SK-N-MC (cell line): ENCODE results near the gene FUT8.

Experiments
- EZH2 ChIP-seq: fragments of 200-600 bp; sonication (generic); IDR thresholded peaks from one replicate; pipeline ENCODE4 v1.6.1; 2017; ENCODE audit warnings: antibody characterized with exemption
- POLR2AphosphoS5 ChIP-seq: IDR thresholded peaks from 2 replicates; pipeline ENCODE4 v1.6.1; 2012; ENCODE audit warnings: mild to moderate bottlenecking, low read depth, low read length, borderline replicate concordance

DNA sequence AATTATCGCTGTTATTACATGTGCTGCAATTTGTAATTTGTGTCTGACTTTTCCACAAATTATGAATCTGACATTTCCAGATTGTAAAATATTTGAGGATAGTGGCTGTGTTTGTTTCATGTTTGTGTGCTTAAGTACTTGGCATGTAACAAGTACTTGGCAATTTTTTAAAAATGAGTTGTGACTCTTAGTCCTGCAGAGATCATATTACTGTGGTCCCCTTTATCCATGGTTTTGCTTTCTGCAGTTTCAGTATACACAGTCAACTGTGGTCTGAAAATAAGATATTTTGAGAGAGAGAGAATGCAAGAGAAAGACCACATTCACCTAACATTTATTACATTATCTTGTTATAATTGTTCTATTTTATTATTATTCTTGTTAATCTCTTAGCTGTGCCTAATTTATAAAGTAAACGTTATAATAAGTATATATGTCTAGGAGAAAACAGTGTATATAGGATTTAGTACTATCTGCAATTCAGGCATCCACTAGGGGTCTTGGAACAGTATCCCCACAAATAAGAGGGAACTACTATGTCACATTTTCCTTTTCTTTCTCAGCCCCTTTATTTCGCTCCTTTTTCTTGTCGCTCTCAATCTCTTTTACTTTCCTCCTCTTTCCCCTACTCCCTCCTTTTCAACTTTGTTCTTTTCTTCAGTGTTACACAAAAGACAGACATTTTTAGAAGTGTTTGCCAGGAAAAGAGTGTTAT is 176.1 kb downstream of the FUT8 start:
- TF ChIP-seq EZH2 (no peak), POLR2AphosphoS5 (no peak)
